Stimulated activated CD8-positive, alpha-beta memory T cell treated with anti-CD3 and anti-CD28 coated beads, Interleukin-12 subunit alpha, Interleukin-12 subunit beta, amount 100 ng/mL, for 4 hours (primary cell): ENCODE results near the gene CENPQ.

Source experiments
- DNase-seq: peaks from one replicate; pipeline ENCODE4 v3.0.0-alpha.2; 2020; ENCODE audit warnings: low read depth

The CENPQ gene

DNA sequence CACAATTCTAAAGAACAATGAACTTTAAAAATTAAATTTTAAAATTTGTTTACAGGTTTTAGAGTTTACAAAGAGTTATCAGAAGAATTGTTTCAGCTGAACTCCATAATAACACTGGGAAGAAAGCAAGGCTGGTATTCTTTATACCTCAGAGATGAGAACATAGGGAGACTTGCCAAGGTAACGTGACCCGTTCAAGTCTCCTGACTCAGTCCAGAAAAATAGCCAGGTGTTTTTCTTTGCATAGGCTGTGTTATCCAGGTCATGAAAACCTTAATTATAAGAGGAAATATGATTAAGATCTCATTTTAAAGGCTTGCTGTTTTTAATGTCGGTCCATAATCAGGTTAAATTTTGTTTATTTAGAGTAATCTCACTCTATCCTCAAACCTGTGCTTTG, 78.8 kb downstream of the CENPQ start:
- DNase-seq = no peak
